Measurements from ENCODE around the gene C13orf42. TPM values are rescaled to one million over a fixed set of nuclear protein-coding genes. Genes with fewer than 3 reads are reported as not detected.

C13orf42 gene
- total RNA-seq, 1 donor from 2014 or later = not detected

- peaks cover 2% of the 10 kb centered on the region for H3K27me3 Mint-ChIP-seq (ENCODE audit: unreplicated experiment)
- no peak overlapping the region for H3K4me3 Mint-ChIP-seq (ENCODE audit: unreplicated experiment)
- DNase-seq = no peak
- peaks cover 6% of the 10 kb centered on the region for H3K9me3 Mint-ChIP-seq (ENCODE audit: unreplicated experiment)
- H3K4me1 Mint-ChIP-seq (ENCODE audit: low read depth, unreplicated experiment) = no peaks in the 10 kb centered on the region
- H3K27ac Mint-ChIP-seq (ENCODE audit: unreplicated experiment) = no peak overlapping the region
- peaks cover 4% of the 10 kb centered on the region for H3K36me3 Mint-ChIP-seq (ENCODE audit: unreplicated experiment)
- TF ChIP-seq CTCF (IDR thresholded peaks at IDR 0.05; ENCODE audit: partially characterized antibody, unreplicated experiment) = no peak
Measured at GRCh38 chr13:51136276-51136980, 25.4 kb upstream of the C13orf42 start.

- no peak for TF ChIP-seq CTCF (IDR thresholded peaks at IDR 0.05; ENCODE audit: partially characterized antibody, unreplicated experiment)
- Mint-ChIP-seq H3K4me3 (ENCODE audit: unreplicated experiment) (no peak overlapping the region), H3K27ac (ENCODE audit: unreplicated experiment) (no peak overlapping the region), H3K9me3 (ENCODE audit: unreplicated experiment) (peaks cover 9% of the 10 kb centered on the region), H3K4me1 (ENCODE audit: low read depth, unreplicated experiment) (no peaks in the 10 kb centered on the region), H3K27me3 (ENCODE audit: unreplicated experiment) (peaks cover 2% of the 10 kb centered on the region), H3K36me3 (ENCODE audit: unreplicated experiment) (peaks cover 7% of the 10 kb centered on the region)
- DNase-seq = no peak
Measured at GRCh38 chr13:51134763-51135365, 23.8 kb upstream of the C13orf42 start.

GRCh38 chr13:51130348-51130747 lies 19.3 kb upstream of the C13orf42 start:
- no peak for DNase-seq
- Mint-ChIP-seq H3K27ac (ENCODE audit: unreplicated experiment) (no peak overlapping the region), H3K9me3 (ENCODE audit: unreplicated experiment) (peaks cover 12% of the 10 kb centered on the region), H3K4me1 (ENCODE audit: low read depth, unreplicated experiment) (no peaks in the 10 kb centered on the region), H3K36me3 (ENCODE audit: unreplicated experiment) (peaks cover 13% of the 10 kb centered on the region), H3K4me3 (ENCODE audit: unreplicated experiment) (no peak overlapping the region), H3K27me3 (ENCODE audit: unreplicated experiment) (peaks cover 2% of the 10 kb centered on the region)
- no peak for TF ChIP-seq CTCF (IDR thresholded peaks at IDR 0.05; ENCODE audit: partially characterized antibody, unreplicated experiment)

- Mint-ChIP-seq H3K36me3 (ENCODE audit: unreplicated experiment) (peaks cover 13% of the 10 kb centered on the region), H3K9me3 (ENCODE audit: unreplicated experiment) (peaks cover 5% of the 10 kb centered on the region), H3K4me1 (ENCODE audit: low read depth, unreplicated experiment) (peaks cover 3% of the 10 kb centered on the region), H3K4me3 (ENCODE audit: unreplicated experiment) (no peak overlapping the region), H3K27ac (ENCODE audit: unreplicated experiment) (no peak overlapping the region), H3K27me3 (ENCODE audit: unreplicated experiment) (no peaks in the 10 kb centered on the region)
- DNase-seq = peak; percentile 71
- TF ChIP-seq CTCF (IDR thresholded peaks at IDR 0.05; ENCODE audit: partially characterized antibody, unreplicated experiment) = peak; percentile 83
Measured at GRCh38 chr13:51125495-51126226, 14.6 kb upstream of the C13orf42 start.

All from glutamatergic neuron (in vitro differentiated cells).